NCI-H2107 treated with DMSO at 0.1 percent for 48 hours (cell line): ENCODE measurements around the gene FCN1.

Experiments used
- DNase-seq: peaks from one replicate; lab custom pipeline; 2025; ENCODE audit not compliant: unreplicated experiment; lab: John Stamatoyannopoulos, UW

Gene FCN1

GRCh38 chr9:134879664-134880483 lies 37.8 kb downstream of the FCN1 start:
- no peak for DNase-seq

DNA sequence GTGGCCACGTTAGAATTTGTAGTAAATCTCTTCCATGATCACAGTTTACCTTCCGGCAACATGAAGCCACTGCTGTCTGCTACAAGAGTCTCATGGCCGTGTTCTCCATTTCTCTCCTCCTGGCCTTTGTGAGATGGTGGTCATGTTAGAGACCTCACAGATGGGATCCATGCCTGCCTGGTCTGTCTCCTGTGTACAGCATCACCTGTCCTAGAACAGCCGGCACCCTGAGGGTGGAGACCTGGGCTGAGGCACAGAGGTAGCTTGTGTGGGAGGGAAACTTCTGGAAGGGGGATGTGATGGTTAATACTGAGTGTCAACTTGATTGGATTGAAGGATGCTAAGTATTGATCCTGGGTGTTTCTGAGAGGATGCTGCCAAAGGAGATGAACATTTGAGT lies 40.2 kb downstream of the FCN1 start:
- no peak for DNase-seq

DNA sequence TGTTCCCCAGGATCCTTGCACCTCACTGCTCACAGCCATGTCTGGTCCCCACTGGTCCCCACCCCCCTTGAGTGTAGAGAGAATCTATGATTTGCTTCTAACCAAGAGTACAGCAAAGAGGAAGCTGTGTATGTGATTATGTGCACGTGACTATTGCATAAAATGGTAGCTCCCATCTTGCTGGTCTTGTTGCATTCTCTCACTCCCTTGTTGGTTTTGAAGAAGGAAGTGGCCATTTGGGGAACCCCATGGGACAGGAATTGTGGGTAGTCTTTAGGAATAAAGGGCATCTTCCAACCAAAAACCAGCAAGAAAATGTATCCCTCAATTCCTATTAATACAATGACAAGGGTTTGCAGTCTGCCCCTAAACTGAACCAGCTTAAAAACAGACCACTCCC lies 42.3 kb downstream of the FCN1 start:
- no peak for DNase-seq

DNA sequence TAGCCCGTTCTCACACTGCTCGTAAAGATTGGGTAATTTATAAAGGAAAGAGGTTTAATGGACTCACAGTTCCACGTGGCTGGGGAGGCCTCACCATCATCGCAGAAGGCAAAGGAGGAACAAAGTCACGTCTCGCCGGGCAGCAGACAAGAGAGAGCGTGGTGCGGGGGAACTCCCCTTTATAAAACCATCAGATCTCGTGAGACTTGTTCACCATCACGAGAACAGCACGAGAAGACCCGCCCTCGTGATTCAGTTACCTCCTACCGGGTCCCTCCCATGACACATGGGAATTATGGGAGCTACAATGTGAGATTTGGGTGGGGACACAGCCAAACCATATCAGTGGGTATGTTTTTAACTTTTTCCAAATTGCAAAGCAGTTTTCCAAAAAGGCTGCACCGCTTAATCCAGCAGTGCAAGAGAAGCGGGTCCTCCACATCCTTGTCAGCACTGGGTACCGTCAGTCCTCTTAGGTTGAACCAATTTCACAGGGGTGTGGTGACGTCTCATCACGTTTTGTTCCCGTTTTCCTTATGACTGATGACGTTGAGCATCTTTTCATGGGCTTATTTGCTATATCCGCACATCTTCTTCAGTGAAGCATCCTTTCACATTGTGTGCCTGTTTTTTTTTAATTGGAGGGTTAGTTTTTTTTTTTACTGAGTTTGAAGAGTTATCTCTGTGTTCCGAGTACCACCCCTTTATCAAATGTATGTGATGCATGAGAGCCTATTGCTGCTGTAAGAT lies 45.1 kb downstream of the FCN1 start:
- no peak for DNase-seq

- DNase-seq: no peak
Measured at GRCh38 chr9:134871697-134872340, 45.9 kb downstream of the FCN1 start.

- DNase-seq: no peak
Measured at GRCh38 chr9:134870746-134871662, 46.7 kb downstream of the FCN1 start.

- no peak for DNase-seq
Measured at GRCh38 chr9:134870301-134870694, 47.4 kb downstream of the FCN1 start.

DNA sequence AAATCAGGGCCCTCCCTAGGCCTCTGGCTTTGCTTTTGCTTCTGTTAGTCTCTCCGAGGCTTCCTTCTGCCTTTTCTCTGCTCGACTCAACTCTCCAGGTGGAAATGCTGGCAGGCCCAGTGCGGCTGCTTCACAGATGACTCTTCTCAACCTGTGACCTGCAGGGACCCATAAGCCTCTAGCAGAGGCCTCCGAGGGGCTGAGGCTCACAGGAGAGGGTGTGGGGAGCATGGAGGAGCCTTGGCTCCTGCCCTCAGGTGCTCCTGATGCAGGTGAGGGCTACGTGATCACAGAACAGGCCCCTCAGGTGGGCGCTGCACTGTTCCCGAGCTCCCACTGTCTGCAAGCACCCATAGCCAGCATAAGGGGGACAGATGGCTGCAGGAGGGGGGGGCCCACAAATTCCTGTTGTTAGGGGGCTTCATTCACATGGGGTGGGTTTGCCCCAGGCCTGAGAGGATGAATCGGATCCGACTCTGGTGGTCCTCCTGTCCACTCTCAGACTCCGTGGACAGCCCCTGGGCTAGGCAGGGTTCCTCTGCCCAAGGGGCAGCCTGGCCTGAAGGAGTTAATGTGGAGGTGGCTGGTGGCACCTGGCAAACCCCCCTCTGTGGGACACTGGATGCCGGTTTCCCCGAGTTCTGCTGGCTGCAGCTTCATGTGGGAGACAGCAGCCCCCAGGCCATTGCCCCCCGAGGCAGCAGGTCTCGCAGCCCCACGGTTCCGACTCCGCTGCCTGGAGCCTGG lies 48.0 kb downstream of the FCN1 start:
- DNase-seq: no peak

- no peak for DNase-seq
Measured at GRCh38 chr9:134868751-134869553, 48.8 kb downstream of the FCN1 start.

- no peak for DNase-seq
Measured at GRCh38 chr9:134867917-134868750, 49.6 kb downstream of the FCN1 start.

GRCh38 chr9:134864821-134865190 lies 52.9 kb downstream of the FCN1 start:
- no peak for DNase-seq

DNA sequence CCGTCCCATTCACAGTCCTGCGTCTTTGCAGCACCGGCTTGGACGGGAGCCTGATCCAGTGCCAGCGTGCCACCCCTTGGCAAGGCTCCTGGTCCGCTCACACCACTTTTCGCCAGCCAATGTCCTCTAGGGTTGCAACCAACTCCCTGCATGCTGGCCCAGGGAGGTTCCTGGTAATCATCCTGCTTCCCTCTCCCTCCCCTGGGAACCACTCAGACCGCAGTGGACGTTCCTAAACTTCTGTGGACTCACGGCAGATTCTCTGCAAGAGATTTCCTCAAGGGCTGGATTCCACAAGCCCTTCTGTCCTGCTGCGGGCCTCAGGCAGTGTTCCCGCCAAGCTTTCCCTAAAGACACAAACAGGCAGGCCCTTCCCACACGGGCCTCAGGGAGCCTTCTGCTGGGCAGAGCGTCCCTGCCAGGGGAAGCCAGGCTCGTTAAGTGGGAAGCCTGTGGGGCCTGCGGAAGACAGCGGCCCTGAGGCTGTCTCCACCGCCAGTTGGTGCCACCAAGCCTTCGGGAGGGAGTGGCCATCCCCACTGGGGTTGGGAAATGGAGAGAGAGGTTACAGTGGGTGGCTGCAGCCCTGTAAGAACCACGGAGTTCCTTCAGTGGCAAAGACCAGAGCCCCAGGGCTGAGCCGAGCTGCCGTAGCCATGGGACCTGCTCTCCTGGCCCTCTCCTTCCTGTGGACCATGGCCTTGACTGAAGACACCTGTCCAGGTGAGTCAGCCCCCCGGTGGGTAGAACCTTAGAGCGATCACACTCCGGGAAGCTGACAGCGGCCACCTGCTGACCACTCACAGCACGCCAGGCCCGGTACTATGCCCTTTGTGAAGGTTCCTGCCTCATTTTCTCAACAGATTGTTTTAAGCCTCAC lies 53.5 kb downstream of the FCN1 start:
- DNase-seq: no peak

- DNase-seq: no peak
Measured at GRCh38 chr9:134863306-134863902, 54.3 kb downstream of the FCN1 start.

GRCh38 chr9:134861595-134862334 lies 55.9 kb downstream of the FCN1 start:
- DNase-seq: no peak

DNA sequence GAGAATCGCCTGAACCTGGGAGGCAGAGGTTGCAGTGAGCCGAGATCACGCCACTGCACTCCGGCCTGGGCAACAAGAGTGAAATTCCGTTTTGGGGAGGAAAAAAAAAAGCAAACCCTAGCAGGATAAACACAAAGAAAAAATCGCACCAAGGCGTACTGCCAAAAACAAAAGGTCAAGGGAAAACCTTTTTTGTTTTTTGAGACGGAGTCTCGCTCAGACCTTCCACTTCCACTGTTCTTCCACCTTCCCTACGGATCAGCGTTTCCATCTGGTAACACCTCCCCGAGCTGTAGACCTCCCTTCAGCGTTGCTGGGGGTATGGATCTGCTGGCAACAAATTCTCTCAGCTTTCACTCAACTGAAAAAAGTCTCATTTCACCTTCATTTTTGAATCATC lies 57.2 kb downstream of the FCN1 start:
- DNase-seq: no peak

DNA sequence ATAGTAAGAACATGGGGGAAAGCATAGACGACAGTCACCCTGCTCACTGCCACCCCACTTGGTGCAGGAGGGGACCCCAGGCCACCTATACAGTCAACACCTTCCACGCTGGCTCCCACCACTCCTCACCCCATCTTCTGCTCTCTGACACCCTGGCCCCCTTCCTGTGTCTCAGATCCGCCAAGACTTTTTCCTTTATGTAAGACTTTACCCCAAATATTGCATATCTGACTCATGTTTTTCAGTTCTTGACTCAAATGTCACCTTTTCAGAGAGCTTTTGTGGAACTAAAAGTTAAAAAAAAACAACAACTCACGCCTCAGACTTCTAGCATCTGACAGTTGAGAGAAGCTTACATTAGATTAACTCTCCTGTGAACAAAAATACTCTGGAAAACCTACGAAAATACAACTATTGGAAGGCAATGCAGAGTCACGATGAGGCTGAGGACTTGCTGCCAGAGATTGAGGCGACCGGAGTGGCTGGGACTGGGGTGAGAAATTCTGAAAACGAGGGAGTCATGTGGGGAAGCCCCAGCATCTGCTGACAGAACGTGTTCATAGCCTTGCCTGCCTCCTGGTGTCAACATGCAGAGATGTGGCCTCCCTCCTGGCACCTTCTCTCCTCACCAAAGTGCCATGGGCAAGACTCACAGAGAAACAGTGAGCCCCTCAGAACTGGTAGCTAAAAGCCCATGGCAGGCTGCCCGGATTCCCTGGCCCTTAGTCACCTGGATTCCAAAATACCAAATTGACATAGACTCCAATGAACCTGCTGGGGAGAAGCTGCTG lies 59.5 kb downstream of the FCN1 start:
- no peak for DNase-seq
